HG02852 (cell line): ENCODE data around the gene TYW1B.
"Not testable (repeated sequence)": the region's sequence is repeated elsewhere in the genome, so short reads cannot be mapped to it uniquely, and the experiment has no call there.

Experiments
- ATAC-seq: cut with Tn5 transposase; IDR thresholded peaks from one replicate; pipeline ENCODE4 v1.9.1; 2021; ENCODE audit warnings: mild to moderate bottlenecking, moderate library complexity; ENCODE audit not compliant: unreplicated experiment

The TYW1B gene, protein sequence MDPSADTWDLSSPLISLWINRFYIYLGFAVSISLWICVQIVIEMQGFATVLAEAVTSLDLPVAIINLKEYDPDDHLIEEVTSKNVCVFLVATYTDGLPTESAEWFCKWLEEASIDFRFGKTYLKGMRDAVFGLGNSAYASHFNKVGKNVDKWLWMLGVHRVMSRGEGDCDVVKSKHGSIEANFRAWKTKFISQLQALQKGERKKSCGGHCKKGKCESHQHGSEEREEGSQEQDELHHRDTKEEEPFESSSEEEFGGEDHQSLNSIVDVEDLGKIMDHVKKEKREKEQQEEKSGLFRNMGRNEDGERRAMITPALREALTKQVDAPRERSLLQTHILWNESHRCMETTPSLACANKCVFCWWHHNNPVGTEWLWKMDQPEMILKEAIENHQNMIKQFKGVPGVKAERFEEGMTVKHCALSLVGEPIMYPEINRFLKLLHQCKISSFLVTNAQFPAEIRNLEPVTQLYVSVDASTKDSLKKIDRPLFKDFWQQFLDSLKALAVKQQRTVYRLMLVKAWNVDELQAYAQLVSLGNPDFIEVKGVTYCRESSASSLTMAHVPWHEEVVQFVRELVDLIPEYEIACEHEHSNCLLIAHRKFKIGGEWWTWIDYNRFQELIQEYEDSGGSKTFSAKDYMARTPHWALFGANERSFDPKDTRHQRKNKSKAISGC

DNA sequence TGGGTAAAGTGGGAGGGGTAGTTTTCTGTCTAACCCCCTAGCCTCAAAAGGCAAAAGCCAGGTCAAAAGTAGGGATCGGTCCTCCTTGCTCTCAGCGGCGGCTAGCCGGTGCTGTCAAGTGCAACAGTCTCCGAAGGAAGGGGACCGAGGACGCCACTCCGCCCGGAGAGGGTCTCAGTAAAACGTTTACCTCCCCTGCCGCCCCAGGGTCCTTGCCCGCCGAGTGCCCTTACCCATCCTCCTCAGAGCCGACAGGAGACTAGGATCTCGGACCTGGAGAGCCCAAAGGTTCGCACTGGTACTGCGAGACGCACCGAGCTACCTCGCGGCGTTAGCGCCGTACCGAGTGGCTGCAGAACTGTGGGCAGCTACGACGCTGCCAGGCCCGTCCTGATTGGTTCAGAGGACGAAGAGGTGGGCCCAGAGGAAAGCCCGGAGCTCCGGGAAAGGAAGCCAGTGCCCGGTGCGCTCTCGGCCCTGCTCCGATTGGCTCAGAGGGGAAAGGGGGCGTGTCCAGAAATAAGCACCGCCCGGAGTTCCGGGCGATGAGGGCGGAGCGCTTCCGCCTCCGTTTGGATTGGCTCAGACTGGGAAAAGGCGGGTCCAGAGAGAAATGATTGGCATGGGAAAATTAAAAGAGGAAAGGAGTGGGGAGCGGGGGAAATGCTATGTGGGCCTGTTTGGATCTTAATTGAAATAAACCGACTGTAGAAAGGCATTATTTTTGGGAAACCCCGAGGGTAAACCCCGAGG lies at the start of gene TYW1B:
Gene TYW1B, minus strand, starts transcription at position 362 of the 753 bp plus-strand sequence. Its CDS starts 125 bp downstream, at position 237.
- peak; percentile 89 for ATAC-seq

DNA sequence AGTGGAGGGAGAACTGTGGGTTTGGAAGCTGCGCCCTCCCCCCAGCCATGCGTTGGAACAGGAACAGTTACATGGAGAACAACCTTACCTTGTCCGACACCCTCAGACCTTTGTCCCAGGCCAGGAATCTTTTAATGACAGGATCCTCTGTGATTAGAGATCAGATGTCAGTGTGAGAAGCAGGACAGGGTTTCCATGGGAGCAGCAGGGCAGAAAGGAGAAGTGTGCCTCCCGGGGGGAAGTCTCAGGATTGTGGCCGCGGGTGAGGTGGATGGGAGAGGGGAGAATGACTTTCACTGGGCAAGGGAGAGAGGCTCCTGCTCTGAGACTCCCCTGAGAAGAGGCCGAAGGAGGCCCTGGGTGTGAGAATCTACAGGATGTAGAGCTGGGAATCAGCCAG lies 39.6 kb upstream of the TYW1B start:
- not testable (repeated sequence) for ATAC-seq

DNA sequence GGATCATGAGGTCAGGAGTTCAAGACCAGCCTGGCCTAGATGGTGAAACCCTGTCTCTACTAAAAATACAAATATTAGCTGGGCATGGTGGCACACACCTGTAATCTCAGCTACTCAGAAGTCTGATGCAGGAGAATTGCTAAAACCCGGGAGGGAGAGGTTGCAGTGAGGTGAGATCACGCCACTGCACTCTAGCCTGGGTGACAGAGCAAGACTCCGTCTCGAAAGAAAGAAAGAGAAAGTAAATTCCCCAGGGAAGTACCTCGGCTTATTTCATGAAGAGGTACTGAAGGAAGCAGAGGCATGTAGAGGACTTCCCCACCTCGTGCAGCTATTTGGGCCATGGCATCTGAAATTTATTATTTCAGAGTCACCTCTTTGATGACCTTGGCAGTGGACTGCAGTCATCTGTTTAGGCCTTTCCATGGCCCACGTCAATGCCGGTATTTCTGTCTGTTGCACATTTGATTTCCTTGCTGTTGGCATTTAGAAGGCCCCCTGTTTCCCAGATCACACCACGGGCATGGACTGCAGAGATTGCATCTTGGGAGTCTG lies 30.9 kb upstream of the TYW1B start:
- ATAC-seq, result not testable (repeated sequence)

DNA sequence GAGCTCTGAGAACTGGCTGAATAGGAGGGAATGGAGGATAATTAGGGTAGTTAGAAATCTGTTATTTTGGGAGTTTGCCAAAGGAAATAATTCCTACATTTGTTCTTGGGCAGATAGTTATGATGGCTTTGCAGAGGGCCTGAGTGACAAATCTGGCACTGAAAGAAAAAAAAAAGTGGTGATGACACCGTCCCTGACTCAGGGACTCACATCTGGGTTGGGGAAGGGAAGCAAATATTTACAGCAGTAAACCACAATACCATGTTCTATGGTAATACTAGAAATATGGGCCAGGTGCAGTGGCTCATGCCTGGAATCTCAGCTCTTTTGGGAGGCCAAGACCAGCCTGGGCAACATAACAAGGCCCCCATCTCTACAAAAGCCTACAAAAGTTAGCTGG lies 29.9 kb upstream of the TYW1B start:
- not testable (repeated sequence) for ATAC-seq

DNA sequence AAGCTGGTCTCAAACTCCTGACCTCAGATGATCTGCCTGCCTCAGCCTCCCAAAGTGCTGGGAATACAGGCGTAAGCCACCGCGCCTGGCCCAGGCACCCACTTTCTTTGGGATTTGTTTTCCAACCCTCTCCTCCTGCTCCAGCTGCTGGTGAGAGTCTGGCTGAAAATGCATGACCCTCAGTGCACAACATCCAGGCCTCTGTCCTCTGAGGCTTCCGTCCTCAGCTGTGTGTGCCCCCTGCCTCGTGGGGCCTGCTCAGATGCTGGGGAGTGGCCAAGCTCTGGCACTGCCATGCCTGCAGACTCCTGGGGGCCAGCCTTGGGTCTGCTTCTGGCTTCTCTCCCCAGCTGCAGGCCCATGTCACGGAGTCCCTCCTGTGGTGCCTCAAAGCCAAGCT lies 27.3 kb upstream of the TYW1B start:
- not testable (repeated sequence) for ATAC-seq

DNA sequence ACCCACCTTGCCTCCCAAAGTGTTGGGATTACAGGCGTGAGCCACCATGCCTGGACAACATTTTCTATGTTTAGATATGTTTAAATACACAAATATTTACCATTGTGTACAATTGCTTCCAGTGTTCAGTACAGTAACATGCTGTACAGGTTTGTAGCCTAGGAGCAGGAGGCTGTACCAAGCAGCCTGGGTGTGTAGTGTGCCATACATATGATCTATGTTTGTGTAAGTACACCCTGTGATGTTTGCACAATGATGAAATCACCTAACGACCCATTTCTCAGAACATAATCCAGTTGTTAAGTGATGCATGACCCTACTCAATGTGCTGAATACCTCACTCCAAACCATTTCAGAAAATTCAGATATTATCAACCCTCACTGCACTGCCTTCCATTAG lies 24.9 kb upstream of the TYW1B start:
- ATAC-seq, result not testable (repeated sequence)

DNA sequence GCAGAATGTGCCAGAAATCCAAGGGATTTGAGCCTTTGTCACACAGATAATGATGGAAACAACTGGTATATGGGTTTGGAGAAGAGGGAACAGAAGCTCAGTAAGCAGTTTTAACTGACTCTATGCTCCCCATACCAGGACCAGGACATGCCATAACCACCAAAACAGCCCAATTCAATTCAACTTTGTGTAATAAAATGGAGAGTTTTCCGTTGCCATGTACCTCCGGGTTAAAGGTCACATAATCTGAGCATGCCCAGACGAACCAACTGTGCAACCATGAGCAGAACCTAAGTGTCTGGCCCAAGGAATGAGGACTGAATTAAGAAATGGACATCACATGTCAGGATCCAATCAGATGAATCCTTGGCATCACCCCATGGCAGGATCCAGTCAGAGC lies 22.7 kb upstream of the TYW1B start:
- not testable (repeated sequence) for ATAC-seq

DNA sequence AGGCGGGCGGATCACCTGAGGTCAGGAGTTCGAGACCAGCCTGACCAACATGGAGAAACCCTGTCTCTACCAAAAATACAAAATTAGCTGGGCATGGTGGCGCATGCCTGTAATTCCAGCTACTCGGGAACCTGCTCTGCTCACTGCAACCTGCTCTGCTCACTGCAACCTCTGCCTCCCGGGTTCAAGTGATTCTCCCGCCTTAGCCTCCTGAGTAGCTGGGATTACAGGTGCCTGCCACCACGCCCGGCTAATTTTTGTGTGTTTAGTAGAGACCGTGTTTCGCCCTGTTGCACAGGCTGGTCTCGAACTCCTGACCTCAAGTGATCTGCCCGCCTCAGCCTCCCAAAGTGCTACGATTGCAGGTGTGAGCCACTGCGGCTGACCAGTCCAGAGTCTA lies 16.1 kb upstream of the TYW1B start:
- ATAC-seq, result not testable (repeated sequence)

DNA sequence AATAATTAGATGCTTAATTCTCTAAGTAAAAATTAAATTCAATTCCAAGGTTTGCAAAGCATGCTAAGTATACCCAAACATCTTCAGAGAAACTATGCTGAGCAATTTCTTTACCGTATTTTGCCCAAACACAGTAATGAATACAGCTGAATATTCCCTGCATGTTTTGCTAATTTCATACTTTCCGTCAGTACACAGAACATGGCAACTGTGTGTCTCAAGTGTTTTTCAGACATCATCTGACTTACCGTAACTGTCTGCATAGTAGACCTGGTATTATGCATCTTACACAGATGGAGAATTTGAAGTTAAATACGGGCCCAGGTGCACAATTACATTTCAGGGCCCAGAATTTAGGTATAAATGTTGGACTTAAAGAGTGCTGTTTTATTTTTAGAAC lies 15.2 kb upstream of the TYW1B start:
- ATAC-seq, result not testable (repeated sequence)

DNA sequence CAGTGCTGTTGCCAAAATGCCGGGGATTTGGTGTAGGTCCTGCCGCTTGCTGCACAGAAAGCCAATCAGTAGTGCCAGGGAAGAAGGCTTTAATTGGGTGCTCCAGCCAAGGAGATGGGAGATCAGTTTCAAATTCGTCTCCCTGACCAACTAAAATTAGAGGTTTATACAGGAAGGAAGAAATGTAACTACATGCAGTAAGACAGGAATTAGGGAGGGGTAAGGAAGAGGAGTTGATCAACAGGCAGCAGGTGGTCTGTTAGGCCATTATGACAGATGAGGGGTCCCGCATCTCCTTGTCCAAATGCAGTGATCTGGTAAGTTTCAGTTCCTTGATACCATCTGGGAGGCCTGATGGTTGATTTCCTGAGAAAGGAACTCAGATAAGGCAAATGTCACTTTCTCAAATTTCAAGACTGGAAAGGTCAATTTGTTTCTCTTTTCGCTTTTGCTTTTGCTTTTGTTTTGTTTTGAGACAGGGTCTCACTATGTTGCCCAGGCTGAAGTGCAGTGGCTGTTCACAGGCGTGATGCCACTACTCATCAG lies 13.0 kb upstream of the TYW1B start:
- ATAC-seq, result not testable (repeated sequence)

DNA sequence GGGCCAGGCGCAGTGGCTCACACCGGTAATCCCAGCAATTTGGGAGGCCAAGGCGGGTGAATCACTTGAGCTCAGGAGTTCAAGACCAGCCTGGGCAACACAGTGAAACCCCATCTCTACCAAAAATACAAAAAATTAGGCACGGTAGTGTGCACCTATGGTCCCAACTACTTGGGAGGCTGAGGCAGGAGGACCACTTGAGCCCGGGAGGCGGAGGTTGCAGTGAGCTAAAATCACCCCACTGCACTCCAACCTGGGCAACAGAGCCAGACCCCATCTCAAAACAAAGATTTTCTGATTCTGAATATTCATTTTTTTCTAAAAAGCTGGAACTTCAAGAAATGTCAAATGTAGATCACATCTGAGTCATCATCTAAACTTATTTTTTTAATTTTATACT lies 10.3 kb upstream of the TYW1B start:
- not testable (repeated sequence) for ATAC-seq

DNA sequence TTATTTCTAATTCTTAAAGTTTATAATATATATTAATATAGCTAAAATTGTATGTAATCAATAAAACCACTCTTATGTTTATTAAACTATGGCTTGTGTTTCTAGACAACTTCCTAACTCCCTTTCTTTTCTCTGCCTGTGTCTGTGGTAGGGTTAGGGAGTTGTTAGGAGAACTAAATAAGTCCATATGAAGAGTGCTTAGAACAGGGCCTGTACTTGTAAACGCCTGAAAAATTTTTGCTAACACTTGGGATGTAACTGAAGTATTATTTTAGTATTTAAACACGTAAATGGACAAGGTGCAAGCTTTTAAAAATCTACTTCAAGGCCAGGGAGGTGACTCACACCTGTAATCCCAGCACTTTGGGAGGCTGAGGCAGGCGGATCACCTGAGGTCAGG lies 9.3 kb upstream of the TYW1B start:
- ATAC-seq, result not testable (repeated sequence)

DNA sequence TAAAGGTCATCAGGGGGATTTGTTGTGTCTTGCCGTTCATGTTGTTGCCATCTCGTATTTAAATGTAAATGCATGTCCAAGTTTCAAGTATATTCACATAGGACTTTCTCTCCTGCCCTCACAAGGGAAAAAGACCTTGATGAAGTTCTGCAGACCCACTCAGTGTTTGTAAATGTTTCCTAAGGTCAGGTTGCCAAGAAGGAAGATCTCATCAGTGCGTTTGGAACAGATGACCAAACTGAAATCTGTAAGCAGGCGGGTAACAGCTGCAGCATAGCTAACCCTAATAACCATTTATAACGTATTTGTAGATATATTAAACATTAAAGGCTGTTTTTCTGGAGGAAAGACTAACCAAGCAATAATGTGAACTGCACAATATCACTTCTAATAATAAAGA lies 2.6 kb upstream of the TYW1B start:
- not testable (repeated sequence) for ATAC-seq

DNA sequence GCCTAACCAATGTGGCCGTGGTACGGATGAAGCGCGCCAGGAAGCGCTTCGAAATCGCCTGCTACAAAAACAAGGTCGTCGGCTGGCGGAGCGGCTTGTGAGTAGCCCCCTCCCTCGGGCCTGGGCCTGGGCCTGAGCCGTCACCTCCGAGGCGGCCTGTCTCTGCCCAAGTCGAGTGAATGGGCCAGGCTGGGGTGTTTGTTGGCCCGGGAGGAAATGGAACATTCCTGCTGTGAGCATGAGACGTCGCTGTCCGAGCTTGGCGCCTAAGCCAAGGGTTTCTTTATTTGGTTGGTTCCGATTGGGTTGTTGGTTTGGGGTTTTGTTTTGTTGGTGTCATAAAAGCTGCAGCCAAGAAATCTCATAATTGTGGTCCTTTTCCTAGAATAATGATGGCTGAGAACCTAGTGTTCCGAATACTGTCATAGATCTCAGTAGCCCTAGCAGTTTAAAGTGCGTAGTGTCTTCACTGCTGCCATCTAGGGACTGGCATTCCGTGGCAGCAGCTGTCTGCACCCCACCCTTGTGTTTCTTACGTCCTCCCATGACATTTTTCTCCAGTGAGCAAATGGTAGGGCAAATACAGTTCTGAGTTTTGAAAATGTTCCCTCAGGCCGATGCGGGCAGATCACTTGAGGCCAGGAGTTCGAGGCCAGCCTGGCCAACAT lies 1.8 kb upstream of the TYW1B start:
- ATAC-seq, result peak; percentile 18

DNA sequence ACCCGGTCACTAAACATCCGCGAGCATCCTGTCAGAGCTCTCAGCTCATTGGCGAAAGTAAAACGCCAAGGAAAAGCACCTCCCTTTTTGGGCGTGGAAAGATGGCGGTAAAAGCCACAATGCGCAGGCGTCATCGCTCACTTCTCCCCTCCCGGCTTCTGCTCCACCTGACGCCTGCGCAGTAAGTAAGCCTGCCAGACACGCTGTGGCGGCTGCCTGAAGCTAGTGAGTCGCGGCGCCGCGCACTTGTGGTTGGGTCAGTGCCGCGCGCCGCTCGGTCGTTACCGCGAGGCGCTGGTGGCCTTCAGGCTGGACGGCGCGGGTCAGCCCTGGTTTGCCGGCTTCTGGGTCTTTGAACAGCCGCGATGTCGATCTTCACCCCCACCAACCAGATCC lies 1.3 kb upstream of the TYW1B start:
- ATAC-seq, result peak; percentile 45

DNA sequence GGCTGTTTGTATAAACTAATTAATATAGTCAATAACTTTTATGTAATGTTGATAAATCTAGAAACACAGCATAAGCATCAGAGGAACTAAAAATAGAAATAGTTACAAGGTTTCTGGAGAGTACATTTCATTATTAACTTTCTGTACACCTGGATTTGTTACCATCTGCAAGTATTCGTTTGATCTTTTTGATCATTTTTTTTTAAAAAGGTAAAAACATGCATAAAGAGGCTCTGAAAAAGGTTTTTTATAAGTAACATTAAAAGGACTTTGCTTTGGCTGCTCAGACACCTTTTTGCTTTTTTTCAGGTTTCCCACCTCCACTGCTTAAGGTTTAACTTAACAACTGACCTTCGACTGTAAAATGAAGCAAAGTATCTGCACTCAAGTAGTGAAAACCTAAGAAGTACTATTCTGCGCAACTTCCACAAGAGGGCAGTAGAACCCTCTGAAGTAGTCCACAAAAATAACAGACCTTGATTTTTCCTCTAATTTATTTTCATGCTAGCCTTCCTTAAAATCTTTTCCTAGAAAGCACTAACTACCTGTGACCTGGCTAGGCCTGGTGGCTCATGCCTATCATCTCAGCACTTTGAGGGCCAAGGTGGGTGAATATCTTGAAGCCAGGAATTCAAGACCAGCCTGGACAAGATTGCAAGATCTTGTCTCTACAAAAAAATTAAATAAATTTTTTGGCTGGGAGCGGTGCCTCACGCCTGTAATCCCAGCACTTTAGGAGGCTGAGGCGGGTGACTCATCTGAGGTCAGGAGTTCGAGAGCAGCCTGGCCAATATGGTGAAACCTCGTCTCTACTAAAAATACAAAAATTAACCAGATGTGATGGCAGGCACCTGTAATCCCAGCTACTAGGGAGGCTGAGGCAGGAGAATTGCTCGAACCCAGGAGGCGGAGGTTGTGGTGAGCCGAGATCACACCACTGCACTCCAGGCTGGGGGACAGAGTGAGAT lies 4.0 kb downstream of the TYW1B start:
- ATAC-seq, result not testable (repeated sequence)

DNA sequence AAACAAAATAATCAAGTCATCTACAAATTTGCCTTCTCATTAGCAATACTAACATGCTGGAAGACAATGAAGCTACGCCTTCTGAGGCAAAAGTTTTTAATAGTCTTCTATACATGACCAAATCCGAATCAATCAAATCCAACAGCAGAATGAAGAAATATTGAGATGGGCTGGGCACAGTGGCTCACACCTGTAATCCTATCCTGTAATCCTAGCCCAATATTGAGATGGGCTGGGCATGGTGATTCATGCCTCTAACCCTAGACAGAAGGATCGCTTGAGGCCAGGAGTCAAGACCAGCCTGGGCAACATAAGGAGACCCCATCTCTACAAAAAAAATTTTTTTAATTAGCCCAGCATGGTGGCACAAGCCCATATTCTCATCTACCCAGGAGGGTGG lies 5.5 kb downstream of the TYW1B start:
- ATAC-seq, result not testable (repeated sequence)

DNA sequence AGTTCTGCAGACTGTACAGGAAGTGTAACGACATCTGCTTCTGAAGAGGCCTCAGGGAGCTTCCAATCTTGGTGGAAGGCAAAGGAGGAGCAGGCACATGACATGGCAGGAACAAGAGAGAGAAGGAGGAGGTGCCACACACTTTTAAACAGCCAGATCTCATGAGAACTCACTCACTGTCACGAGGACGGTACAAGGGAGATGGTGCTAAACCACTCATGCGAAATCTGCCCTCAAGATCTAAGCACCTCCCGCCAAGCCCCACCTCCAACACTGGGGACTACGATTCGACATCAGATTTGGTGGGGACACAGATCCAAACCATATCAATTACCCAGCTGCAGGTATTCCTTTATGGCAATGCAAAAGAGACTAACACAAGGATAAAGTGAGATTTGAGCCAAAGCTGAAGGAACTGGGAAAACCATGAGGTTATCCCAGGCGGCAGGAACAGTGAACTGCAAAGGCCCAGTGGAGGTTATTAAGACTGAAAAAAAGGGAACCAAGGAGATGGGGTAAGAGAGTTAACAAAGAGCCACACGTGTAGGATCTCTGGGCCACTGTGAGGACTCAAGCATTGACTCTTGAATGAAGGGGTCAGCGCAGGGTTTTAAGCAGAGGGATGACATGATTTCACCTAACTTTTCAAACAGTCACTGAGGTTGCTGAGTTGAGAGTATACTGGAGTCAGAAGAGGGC lies 9.2 kb downstream of the TYW1B start:
- not testable (repeated sequence) for ATAC-seq

DNA sequence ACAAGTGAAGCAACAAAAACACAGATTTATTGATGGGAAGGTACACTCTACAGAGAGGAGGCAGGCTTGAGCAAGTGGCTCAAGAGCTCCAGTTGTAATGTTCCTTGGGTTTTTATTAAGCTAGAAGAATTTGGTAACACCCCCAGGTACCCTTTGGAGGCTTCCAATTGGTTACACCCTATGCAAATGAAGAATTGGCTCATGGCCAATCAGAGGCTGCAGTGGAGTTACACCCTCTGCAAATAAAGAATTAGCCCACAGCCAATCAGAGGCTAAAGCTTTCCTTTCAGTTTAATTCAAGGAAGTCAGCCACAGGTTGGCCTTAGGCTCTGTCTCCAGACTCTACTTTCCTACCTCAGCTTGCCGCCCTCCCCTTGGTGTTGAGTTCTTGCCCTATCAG lies 10.3 kb downstream of the TYW1B start:
- ATAC-seq, result not testable (repeated sequence)
